ENCODE data around the gene ITFG2.

Gene ITFG2

DNA sequence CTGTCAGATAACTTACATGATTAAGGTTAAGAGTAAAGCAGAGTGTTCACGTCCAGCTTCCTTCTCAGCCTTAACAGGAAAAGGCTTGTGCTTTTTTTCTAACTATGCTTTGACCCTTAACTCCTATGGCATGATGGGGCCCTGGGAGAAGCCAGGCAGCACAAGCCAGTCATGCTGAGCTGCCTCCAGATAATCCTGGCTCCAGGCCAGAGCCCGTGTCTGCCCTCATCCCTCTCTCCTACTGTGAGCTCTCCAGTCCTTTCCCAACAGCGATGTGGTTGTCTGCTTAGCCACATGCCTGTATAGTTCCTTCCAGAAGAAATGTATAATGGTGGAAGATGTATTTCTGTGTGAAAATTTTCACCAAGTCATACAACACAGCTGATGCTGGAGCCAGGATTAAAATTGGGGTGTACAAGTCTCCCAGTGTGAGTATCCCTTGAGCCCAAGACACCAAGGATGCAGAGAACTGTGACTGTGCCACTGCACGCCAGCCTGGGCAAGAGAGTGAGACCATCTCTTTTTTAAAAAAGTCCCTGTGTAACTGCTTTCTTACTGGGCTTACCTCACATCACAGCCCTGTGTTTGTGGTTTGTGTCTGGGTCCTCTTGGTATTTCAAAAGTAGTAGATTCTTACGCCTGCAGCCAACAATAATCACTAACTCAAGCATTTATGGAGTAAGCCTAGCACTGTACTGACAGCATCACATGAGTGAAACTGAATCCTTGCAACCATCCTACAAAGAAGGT lies 7.9 kb upstream of the ITFG2 start:
- Mint-ChIP-seq H3K4me1 (ENCODE audit: low read depth) (peaks cover 2% of the 10 kb centered on the region), H3K27ac (no peak overlapping the region), H3K4me3 (no peak overlapping the region), H3K9me3 (no peaks in the 10 kb centered on the region), H3K27me3 (ENCODE audit: low read depth) (no peaks in the 10 kb centered on the region), H3K36me3 (ENCODE audit: low read depth) (peaks cover 36% of the 10 kb centered on the region)

DNA sequence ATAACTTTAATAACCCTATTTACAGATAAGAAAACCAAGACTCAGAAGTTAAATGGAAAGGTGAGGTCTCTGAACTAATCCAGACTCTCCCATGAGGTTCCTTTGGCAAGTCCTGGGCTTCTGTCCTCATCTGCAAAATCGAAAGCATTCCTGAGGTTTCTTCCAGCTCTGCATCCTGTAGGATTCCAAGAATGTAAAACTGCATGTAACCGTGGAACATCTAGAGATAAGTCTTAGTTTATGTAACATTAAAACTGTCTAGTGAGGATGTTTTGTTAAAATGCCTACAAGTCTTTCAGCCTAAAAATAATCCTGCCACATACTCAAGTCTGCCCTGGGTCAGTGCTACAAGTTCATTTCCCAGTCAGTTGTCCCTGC lies 7.3 kb upstream of the ITFG2 start:
- Mint-ChIP-seq H3K4me1 (ENCODE audit: low read depth) (peaks cover 2% of the 10 kb centered on the region), H3K27ac (no peak overlapping the region), H3K36me3 (ENCODE audit: low read depth) (peaks cover 33% of the 10 kb centered on the region), H3K4me3 (no peak overlapping the region), H3K27me3 (ENCODE audit: low read depth) (no peaks in the 10 kb centered on the region), H3K9me3 (no peaks in the 10 kb centered on the region)

- peaks cover 22% of the 10 kb centered on the region for H3K36me3 Mint-ChIP-seq (ENCODE audit: low read depth)
- no peaks in the 10 kb centered on the region for H3K27me3 Mint-ChIP-seq (ENCODE audit: low read depth)
- no peak overlapping the region for H3K4me3 Mint-ChIP-seq
- no peak overlapping the region for H3K27ac Mint-ChIP-seq
- no peaks in the 10 kb centered on the region for H3K9me3 Mint-ChIP-seq
- peaks cover 6% of the 10 kb centered on the region for H3K4me1 Mint-ChIP-seq (ENCODE audit: low read depth)
Measured at GRCh38 chr12:2806700-2807099, 5.8 kb upstream of the ITFG2 start.

- Mint-ChIP-seq H3K4me1 (ENCODE audit: low read depth) (peaks cover 14% of the 10 kb centered on the region), H3K27me3 (ENCODE audit: low read depth) (no peaks in the 10 kb centered on the region), H3K36me3 (ENCODE audit: low read depth) (no peaks in the 10 kb centered on the region), H3K27ac (peak overlapping the region; percentile 55), H3K9me3 (no peaks in the 10 kb centered on the region), H3K4me3 (peak overlapping the region; percentile 100)
Measured at GRCh38 chr12:2811801-2812200, 667 bp upstream of the ITFG2 start.

- peaks cover 14% of the 10 kb centered on the region for H3K4me1 Mint-ChIP-seq (ENCODE audit: low read depth)
- peak overlapping the region; percentile 100 for H3K4me3 Mint-ChIP-seq
- peak overlapping the region; percentile 100 for H3K27ac Mint-ChIP-seq
- peaks cover 5% of the 10 kb centered on the region for H3K36me3 Mint-ChIP-seq (ENCODE audit: low read depth)
- no peaks in the 10 kb centered on the region for H3K9me3 Mint-ChIP-seq
- no peaks in the 10 kb centered on the region for H3K27me3 Mint-ChIP-seq (ENCODE audit: low read depth)
Measured at GRCh38 chr12:2813214-2814185, 1.0 kb downstream of the ITFG2 start.

GRCh38 chr12:2819810-2820209 lies 7.3 kb downstream of the ITFG2 start:
- Mint-ChIP-seq H3K27ac (no peak overlapping the region), H3K9me3 (no peaks in the 10 kb centered on the region), H3K4me3 (no peak overlapping the region), H3K4me1 (ENCODE audit: low read depth) (peaks cover 1% of the 10 kb centered on the region), H3K27me3 (ENCODE audit: low read depth) (no peaks in the 10 kb centered on the region), H3K36me3 (ENCODE audit: low read depth) (peaks cover 36% of the 10 kb centered on the region)

DNA sequence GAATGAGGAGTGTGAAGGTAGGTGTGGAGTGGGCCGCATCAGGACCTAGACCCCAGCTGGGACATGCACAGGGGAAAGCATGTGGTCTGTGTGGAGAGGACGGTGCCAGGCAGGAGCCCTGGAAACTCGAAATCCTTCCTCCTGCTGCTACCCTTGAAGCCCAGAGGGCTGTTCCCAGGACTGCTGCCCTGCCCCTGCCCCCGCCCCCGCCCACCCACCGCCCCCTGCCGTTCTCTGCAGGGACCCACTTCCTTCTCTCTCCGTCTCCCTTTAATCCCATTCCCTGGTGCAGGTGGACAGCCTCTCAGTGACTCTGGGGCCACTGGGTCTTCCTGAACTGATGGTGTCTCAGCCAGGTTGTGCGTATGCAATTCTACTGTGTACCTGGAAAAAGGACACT lies 8.0 kb downstream of the ITFG2 start:
- Mint-ChIP-seq H3K4me3 (no peak overlapping the region), H3K27ac (no peak overlapping the region), H3K36me3 (ENCODE audit: low read depth) (peaks cover 41% of the 10 kb centered on the region), H3K4me1 (ENCODE audit: low read depth) (no peaks in the 10 kb centered on the region), H3K9me3 (no peaks in the 10 kb centered on the region), H3K27me3 (ENCODE audit: low read depth) (no peaks in the 10 kb centered on the region)

DNA sequence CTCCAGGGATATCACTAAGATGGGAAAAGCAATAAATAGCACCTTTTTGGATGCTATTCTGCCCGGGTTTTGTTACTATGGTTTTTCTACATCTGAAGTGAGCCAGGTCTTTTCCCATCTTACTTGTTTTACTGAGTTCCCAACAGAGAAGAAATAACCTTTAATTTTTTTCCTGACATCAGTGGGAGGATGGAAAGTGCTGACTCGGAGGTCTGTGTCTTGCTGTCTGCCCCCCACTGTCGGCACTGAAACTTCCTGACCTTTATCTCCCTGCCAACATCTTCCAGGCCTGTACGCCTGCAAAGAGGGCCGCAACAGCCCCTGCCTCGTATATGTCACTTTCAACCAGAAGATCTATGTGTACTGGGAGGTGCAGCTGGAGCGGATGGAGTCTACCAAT lies 11.0 kb downstream of the ITFG2 start:
- H3K36me3 Mint-ChIP-seq (ENCODE audit: low read depth), result peaks cover 42% of the 10 kb centered on the region
- no peaks in the 10 kb centered on the region for H3K27me3 Mint-ChIP-seq (ENCODE audit: low read depth)
- no peaks in the 10 kb centered on the region for H3K4me1 Mint-ChIP-seq (ENCODE audit: low read depth)
- no peak overlapping the region for H3K4me3 Mint-ChIP-seq
- no peak overlapping the region for H3K27ac Mint-ChIP-seq
- no peaks in the 10 kb centered on the region for H3K9me3 Mint-ChIP-seq

- no peak overlapping the region for H3K27ac Mint-ChIP-seq
- H3K4me1 Mint-ChIP-seq (ENCODE audit: low read depth), result no peaks in the 10 kb centered on the region
Measured at GRCh38 chr12:2824541-2824940, 12.1 kb downstream of the ITFG2 start.

DNA sequence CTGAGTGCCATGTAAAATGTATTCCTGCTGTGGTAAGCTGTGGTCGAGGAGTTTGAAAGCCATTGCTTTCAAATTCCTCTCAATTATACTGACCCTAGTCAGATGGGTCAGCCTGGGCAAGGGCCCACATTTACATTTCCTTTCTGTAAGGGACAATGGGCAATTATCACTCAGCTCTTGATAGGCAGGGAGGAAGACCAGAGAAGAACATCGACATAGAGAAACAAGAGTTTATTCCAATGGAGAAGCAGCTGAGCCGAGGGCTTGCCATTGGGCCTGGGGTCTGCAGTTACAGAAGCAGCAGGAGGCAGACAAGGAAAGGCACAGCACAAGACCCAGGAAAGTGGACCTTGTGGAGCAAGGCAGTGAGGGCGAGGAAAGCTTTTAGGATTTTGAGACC lies 12.7 kb downstream of the ITFG2 start:
- no peaks in the 10 kb centered on the region for H3K9me3 Mint-ChIP-seq
- H3K4me3 Mint-ChIP-seq, result no peak overlapping the region
- no peaks in the 10 kb centered on the region for H3K27me3 Mint-ChIP-seq (ENCODE audit: low read depth)
- no peak overlapping the region for H3K27ac Mint-ChIP-seq
- peaks cover 40% of the 10 kb centered on the region for H3K36me3 Mint-ChIP-seq (ENCODE audit: low read depth)
- H3K4me1 Mint-ChIP-seq (ENCODE audit: low read depth), result no peaks in the 10 kb centered on the region

More at GRCh38 chr12:2824541-2824940, 12.1 kb downstream of the ITFG2 start:
- Mint-ChIP-seq H3K4me3 (no peak overlapping the region), H3K27me3 (ENCODE audit: low read depth) (no peaks in the 10 kb centered on the region), H3K36me3 (ENCODE audit: low read depth) (peaks cover 44% of the 10 kb centered on the region), H3K9me3 (no peaks in the 10 kb centered on the region)

- no peak overlapping the region for H3K27ac Mint-ChIP-seq
Measured at GRCh38 chr12:2826036-2826435, 13.6 kb downstream of the ITFG2 start.

GRCh38 chr12:2826721-2827515 lies 14.4 kb downstream of the ITFG2 start:
- no peaks in the 10 kb centered on the region for H3K27me3 Mint-ChIP-seq (ENCODE audit: low read depth)
- no peaks in the 10 kb centered on the region for H3K9me3 Mint-ChIP-seq
- no peaks in the 10 kb centered on the region for H3K4me1 Mint-ChIP-seq (ENCODE audit: low read depth)
- H3K27ac Mint-ChIP-seq, result no peak overlapping the region
- H3K4me3 Mint-ChIP-seq, result no peak overlapping the region
- H3K36me3 Mint-ChIP-seq (ENCODE audit: low read depth), result peaks cover 32% of the 10 kb centered on the region

More at GRCh38 chr12:2826036-2826435, 13.6 kb downstream of the ITFG2 start:
- H3K27me3 Mint-ChIP-seq (ENCODE audit: low read depth), result no peaks in the 10 kb centered on the region
- no peaks in the 10 kb centered on the region for H3K4me1 Mint-ChIP-seq (ENCODE audit: low read depth)
- H3K36me3 Mint-ChIP-seq (ENCODE audit: low read depth), result peaks cover 36% of the 10 kb centered on the region
- no peak overlapping the region for H3K4me3 Mint-ChIP-seq
- H3K9me3 Mint-ChIP-seq, result no peaks in the 10 kb centered on the region

DNA sequence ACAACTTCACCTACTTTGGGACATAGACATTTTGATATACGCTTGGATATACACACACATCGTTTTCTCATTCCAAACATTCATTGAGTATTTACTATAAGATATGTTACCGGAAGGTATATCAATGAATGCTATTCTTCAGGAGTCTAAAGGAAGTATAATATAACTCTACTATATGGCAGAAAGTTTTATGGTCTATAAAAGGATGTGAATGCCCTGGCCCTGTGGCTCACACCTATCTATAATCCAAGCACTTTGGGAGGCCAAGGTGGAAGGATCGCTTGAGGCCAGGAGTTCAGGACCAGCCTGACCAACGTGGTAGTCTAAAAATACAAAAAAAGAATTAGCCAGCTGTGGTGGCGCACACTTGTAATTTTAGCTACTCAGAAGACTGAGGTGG lies 16.8 kb downstream of the ITFG2 start:
- Mint-ChIP-seq H3K4me3 (no peak overlapping the region), H3K27me3 (ENCODE audit: low read depth) (no peaks in the 10 kb centered on the region), H3K4me1 (ENCODE audit: low read depth) (no peaks in the 10 kb centered on the region), H3K27ac (peak overlapping the region; percentile 27), H3K36me3 (ENCODE audit: low read depth) (peaks cover 23% of the 10 kb centered on the region), H3K9me3 (no peaks in the 10 kb centered on the region)

- Mint-ChIP-seq H3K27ac (no peak overlapping the region), H3K27me3 (ENCODE audit: low read depth) (no peaks in the 10 kb centered on the region), H3K9me3 (no peaks in the 10 kb centered on the region), H3K4me1 (ENCODE audit: low read depth) (no peaks in the 10 kb centered on the region), H3K36me3 (ENCODE audit: low read depth) (peaks cover 11% of the 10 kb centered on the region), H3K4me3 (no peak overlapping the region)
Measured at GRCh38 chr12:2832550-2833127, 20.2 kb downstream of the ITFG2 start.

All from T-helper 1 cell treated with Interleukin-12 subunit alpha and Interleukin-12 subunit beta and Interleukin-4 antibody, amounts not matched to agents 30 μg/mL and 1 μg/mL, for 36 hours (primary cell).